SK-N-MC (cell line): ENCODE measurements around the gene KCNH1.

Experiments used
- DNase-seq: peaks from one replicate; pipeline ENCODE4 v3.0.0-alpha.2; 2011; ENCODE audit warnings: low read depth, low spot score
- H3K27ac ChIP-seq: fragments of 200-600 bp; sonication (generic); 2 replicates; pipeline ENCODE4 v1.5.1; 2016; ENCODE audit warnings: mixed run types
- H3K36me3 ChIP-seq: fragments of 200-600 bp; sonication (generic); 2 replicates; pipeline ENCODE4 v1.6.1; 2017; ENCODE audit warnings: antibody characterized with exemption, low read length, mixed read lengths; ENCODE audit not compliant: insufficient read depth
- H3K4me3 ChIP-seq: fragments of 200-600 bp; sonication (generic); 2 replicates; pipeline ENCODE4 v1.5.1; 2016
- H3K9ac ChIP-seq: fragments of 200-600 bp; sonication (generic); 2 replicates; pipeline ENCODE4 v1.8.0; 2017; ENCODE audit warnings: mixed run types, mixed read lengths; ENCODE audit not compliant: insufficient read length
- H3K9me3 ChIP-seq: fragments of 200-600 bp; sonication (generic); 2 replicates; pipeline ENCODE4 v1.6.1; 2017; ENCODE audit warnings: low read depth, mild to moderate bottlenecking, antibody characterized with exemption, low read length, moderate library complexity, mixed read lengths
- EZH2 ChIP-seq: fragments of 200-600 bp; sonication (generic); IDR thresholded peaks from one replicate; pipeline ENCODE4 v1.6.1; 2017; ENCODE audit warnings: antibody characterized with exemption
- FOXP2 ChIP-seq: optimal IDR thresholded peaks from 2 replicates; pipeline ENCODE3; 2011; ENCODE audit warnings: mild to moderate bottlenecking, moderate library complexity; ENCODE audit not compliant: insufficient read depth; ENCODE audit errors: extremely low read length, control extremely low read depth
- POLR2AphosphoS5 ChIP-seq: IDR thresholded peaks from 2 replicates; pipeline ENCODE4 v1.6.1; 2012; ENCODE audit warnings: mild to moderate bottlenecking, low read depth, low read length, borderline replicate concordance

Gene KCNH1

DNA sequence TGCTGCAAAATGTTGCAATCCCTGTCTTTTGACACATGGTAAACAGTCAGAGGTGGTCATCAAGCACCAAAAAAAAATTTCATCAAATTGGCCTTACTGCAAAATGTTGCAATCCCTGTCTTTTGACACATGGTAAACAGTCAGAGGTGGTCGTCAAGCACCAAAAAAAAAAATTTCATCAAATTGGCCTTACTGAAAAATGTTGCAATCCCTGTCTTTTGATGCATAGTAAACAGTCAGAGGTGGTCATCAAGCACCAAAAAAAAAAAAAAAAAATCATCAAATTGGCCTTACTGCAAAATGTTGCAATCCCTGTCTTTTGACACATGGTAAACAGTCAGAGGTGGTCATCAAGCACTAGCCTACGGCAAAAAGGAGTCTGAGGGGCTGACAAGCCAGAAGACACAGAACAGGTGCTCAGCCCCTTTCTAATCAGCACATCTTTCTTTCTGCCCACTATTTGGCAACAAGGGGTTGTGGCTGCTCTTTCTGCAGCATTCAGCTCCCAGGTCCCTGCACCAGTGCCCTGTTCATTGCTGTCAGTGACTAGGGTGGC, 223.8 kb downstream of the KCNH1 start:
- TF ChIP-seq POLR2AphosphoS5 (no peak), EZH2 (no peak), FOXP2 (no peak)
- no peak overlapping the region for H3K4me3 ChIP-seq
- H3K9ac ChIP-seq: no peak overlapping the region
- no peaks in the 10 kb centered on the region for H3K9me3 ChIP-seq
- no peaks in the 10 kb centered on the region for H3K36me3 ChIP-seq
- no peak overlapping the region for H3K27ac ChIP-seq
- no peak for DNase-seq

DNA sequence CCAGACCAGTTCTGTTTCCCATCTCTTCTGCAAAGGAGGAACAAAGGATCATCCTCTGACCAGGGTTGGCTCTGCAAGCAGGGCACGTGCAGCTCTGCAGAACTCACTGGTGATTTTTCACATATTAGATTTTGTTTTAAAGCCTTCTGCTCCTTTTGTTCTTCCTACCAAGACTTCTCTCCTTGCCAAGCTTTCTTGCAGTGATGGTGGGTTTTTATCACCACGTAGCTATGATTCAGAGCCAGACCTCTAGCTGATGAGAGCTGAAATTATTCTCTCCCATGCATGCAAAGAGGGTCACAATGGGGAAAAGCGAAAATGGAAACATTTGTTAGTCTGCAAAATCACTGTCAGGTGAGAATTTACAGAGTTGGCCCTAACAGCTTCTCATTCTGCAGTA, 225.2 kb downstream of the KCNH1 start:
- no peaks in the 10 kb centered on the region for H3K36me3 ChIP-seq
- no peaks in the 10 kb centered on the region for H3K9me3 ChIP-seq
- H3K4me3 ChIP-seq: no peak overlapping the region
- no peak for TF ChIP-seq EZH2
- no peak for DNase-seq
- no peak overlapping the region for H3K27ac ChIP-seq
- no peak overlapping the region for H3K9ac ChIP-seq

DNA sequence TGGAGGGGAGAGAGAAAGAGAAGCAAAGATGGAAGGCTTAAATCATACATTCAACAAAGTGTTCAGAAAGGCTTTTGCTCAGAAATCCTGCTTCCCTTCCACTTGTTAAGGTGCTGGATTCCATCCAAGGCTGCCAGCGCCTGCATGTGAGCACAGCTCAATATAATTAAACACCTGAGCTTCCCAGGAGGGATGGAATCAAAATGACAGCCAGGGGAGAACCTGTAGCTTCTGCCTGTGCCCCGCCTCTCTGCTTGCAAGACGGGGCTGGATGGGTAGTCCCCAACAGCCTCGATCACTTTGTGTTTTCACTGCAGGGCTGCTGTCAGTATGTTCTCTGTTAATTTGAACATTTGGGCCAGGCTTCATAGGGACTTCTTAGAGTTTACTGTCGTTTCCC, 225.7 kb downstream of the KCNH1 start:
- no peak for DNase-seq
- Histone ChIP-seq H3K27ac (no peak overlapping the region), H3K4me3 (no peak overlapping the region), H3K9ac (no peak overlapping the region), H3K36me3 (no peaks in the 10 kb centered on the region), H3K9me3 (no peaks in the 10 kb centered on the region)
- no peak for TF ChIP-seq FOXP2
- no peak for TF ChIP-seq EZH2
- no peak for TF ChIP-seq POLR2AphosphoS5

DNA sequence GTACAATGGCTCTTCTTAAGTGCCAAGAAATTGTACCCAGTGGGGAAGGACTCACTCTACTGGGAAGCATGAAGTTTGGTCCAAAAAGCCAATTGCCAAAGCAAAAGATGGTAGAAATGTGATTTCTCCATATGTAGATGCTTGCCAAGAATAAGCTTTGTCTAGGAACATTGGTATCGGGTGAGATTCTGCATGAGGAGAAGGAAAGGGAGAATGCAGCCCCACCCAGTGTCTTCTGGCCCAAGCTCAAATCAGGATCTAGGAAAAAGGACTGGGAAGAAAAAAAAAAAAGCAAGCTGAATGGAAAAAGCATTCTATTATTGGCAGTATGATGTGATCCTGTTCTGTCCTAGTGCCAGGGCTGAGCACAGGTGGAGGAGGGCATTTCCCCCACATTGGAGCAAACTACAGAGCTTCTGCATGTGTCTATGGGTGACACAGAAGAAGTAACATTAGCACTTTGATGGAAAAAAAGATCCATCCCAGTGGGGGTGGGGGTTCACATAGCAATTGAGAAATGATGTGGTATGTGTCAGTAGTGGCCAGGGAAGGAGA, 226.6 kb downstream of the KCNH1 start:
- no peaks in the 10 kb centered on the region for H3K9me3 ChIP-seq
- no peaks in the 10 kb centered on the region for H3K36me3 ChIP-seq
- TF ChIP-seq FOXP2 (no peak), POLR2AphosphoS5 (no peak), EZH2 (no peak)
- DNase-seq: no peak
- no peak overlapping the region for H3K4me3 ChIP-seq
- H3K27ac ChIP-seq: no peak overlapping the region
- no peak overlapping the region for H3K9ac ChIP-seq

DNA sequence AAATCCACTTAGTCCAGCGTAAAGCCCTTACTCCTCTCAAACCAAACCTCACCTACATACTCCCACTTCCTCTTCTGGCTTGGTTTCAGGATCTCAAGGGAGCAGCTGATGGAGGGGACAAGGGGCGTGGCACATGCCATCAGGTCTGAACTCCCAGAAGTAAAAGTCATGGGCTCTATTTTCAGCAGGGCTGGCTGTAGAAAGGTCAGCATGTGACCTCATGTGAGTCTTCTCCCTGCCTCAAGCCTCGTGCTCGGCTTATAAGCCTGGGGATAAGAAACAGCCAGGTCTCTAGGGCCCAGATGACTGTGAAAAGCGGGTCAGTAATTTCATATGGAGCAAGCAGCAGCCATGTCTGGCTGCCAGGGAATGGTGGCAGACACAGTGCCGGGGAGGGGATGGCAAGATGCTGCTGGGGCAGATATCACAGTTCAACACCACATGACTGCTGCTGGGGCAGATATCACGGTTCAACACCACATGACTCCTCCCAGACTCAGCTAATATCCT, 227.9 kb downstream of the KCNH1 start:
- Histone ChIP-seq H3K36me3 (no peaks in the 10 kb centered on the region), H3K27ac (no peak overlapping the region), H3K9ac (no peak overlapping the region), H3K9me3 (no peaks in the 10 kb centered on the region), H3K4me3 (no peak overlapping the region)
- TF ChIP-seq FOXP2 (no peak), EZH2 (no peak), POLR2AphosphoS5 (no peak)
- no peak for DNase-seq

DNA sequence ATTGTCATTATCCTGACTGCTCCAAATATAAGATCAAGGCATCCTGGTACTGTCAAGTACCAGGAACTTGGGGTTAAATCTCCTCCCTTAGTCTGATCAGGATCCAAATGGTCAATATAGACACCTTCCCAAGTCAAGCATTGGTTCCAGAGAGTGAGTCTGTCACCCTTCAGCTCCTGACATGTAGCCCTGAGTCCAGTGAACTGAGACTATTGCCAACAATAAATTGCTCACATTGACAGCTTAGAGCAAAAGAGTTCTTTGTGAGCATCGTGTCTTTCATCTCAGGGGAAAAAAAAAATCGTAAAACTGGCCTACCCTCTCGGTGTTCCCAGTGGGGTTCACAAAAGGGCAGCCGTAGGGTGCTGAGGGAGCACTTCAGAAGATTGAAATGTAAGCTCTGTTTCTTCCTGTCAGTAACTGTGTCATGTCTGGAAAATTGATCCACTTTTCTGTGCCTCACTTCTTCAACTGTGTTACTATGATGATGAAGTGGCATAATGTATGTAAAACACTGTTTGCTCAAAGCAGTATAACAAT, 228.5 kb downstream of the KCNH1 start:
- DNase-seq: no peak
- H3K36me3 ChIP-seq: no peaks in the 10 kb centered on the region
- H3K4me3 ChIP-seq: no peak overlapping the region
- H3K9ac ChIP-seq: no peak overlapping the region
- TF ChIP-seq FOXP2 (no peak), EZH2 (no peak), POLR2AphosphoS5 (no peak)
- H3K9me3 ChIP-seq: no peaks in the 10 kb centered on the region
- no peak overlapping the region for H3K27ac ChIP-seq

DNA sequence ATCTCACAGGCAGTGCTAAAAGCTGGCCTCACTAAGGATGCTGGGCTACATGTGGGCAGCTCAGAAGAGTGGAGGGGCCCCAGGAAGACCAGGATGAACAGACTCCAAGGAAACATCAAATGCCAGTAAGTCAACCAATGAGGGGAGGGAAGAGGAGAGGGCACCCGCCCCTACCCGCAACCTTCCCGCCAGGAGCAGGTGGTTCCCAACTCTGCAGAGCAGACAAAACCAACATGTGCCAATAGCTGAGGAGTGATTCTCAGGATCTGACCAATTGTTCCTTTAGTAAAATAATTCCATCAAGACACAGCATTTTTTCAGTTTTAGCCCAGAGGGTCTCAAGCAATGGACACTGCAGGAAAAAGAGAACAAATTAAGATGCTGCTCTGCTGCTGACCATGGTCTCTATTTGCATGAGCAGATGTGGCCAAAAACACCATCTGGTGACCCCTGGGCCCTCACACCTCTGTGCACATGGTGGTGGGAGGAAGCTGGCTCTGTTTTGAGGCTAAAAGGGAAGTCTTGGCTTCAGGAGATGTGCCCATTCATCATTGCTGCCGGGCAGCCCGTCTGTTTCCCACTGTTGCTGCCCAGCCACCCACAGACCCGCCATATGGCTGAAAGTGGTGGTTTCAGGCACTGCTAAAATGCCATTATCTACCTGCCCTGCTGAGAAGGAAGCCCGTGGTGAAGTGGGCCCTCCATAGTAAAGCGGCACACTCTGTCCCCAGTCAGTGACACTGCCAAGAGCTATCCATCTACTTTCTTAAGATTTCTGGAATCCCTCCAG, 231.8 kb downstream of the KCNH1 start:
- H3K4me3 ChIP-seq: no peak overlapping the region
- no peaks in the 10 kb centered on the region for H3K9me3 ChIP-seq
- H3K36me3 ChIP-seq: no peaks in the 10 kb centered on the region
- TF ChIP-seq EZH2: no peak
- TF ChIP-seq POLR2AphosphoS5: no peak
- no peak for TF ChIP-seq FOXP2
- no peak overlapping the region for H3K27ac ChIP-seq
- no peak for DNase-seq
- no peak overlapping the region for H3K9ac ChIP-seq

DNA sequence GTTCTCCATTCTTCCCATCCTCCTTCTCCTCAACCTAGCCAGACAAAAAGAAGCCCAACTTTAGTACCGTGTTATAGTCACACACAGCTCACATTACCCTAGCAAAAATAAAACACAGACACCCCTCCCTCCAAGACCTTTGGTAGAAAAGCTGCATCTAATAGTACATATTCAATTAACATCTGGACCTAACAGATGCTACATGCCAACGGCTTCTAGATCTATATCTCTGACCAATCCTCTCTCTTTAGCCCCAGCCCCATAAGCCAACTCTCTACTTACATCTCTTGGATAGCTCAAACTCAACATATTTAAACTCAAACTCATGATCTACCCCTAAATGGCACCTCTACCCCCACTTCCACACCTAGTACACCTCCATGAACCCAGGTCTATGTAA, 233.1 kb downstream of the KCNH1 start:
- Histone ChIP-seq H3K36me3 (no peaks in the 10 kb centered on the region), H3K4me3 (no peak overlapping the region), H3K9ac (no peak overlapping the region), H3K27ac (no peak overlapping the region), H3K9me3 (no peaks in the 10 kb centered on the region)
- TF ChIP-seq POLR2AphosphoS5: no peak
- TF ChIP-seq FOXP2: no peak
- no peak for TF ChIP-seq EZH2
- DNase-seq: no peak

DNA sequence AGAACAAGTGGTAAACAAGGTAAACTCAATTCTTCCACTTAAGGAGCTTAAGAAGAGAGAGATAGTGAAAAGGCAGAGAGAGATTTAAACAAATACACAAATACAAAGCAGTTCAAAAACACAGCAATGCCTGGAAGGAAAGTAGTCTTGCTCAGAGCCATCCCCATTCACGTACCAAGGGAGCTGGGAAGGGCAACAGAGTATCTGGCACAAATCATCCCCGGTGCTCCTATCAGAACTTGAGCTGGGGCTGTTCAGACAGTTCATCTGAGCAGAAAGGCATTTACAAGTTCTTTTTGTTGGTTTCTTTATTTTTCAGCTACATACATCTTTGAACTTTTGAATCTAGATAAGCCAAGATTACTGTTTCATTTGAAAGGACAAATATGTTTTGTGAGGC, 233.9 kb downstream of the KCNH1 start:
- Histone ChIP-seq H3K9me3 (no peaks in the 10 kb centered on the region), H3K27ac (no peak overlapping the region), H3K9ac (no peak overlapping the region), H3K36me3 (no peaks in the 10 kb centered on the region), H3K4me3 (no peak overlapping the region)
- no peak for TF ChIP-seq FOXP2
- no peak for TF ChIP-seq EZH2
- no peak for TF ChIP-seq POLR2AphosphoS5
- no peak for DNase-seq
